HG03045 (cell line): ENCODE data around the gene JARID2.
"Not testable (repeated sequence)": the region's sequence is repeated elsewhere in the genome, so short reads cannot be mapped to it uniquely, and the experiment has no call there.

Experiments
- ATAC-seq: cut with Tn5 transposase; IDR thresholded peaks from one replicate; pipeline ENCODE4 v1.9.1; 2021; ENCODE audit warnings: mild to moderate bottlenecking, moderate library complexity; ENCODE audit not compliant: unreplicated experiment

The JARID2 gene

DNA sequence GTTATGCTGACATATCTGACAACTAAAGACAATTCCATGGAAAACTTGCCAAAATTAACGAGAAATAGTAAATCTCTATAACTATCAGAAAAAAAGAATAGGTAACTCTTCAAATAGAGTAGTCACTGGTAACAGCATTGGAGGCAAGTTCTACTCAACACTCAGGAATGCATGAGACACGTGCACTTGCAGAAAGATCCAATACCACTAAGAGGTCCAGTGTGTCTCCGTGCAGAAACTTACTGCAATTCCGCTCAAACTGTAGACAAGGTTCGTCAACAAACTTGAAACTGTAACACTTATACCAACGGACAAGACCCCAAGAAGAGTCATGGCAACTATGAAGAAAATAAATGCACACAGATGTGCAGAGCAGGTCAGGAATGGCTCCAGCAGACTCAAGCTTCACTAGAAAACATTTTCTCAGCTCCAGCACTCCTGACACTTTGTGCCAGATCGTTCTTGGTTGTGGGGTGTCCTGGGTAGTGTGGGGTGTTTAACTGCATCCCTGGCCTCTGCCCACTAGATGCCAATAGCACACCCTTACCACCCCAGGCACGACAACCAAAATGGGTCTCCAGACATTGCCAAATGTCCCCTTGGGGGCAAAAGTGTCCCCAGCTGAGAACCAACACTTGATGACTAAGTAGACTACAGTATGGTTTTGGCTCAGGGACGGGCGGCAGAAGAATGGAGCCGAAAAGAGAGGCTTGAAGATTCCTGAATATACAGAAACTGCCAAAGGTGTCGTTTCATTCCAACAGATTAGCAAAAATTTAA is 282.2 kb downstream of the JARID2 start:
- ATAC-seq, result no peak

DNA sequence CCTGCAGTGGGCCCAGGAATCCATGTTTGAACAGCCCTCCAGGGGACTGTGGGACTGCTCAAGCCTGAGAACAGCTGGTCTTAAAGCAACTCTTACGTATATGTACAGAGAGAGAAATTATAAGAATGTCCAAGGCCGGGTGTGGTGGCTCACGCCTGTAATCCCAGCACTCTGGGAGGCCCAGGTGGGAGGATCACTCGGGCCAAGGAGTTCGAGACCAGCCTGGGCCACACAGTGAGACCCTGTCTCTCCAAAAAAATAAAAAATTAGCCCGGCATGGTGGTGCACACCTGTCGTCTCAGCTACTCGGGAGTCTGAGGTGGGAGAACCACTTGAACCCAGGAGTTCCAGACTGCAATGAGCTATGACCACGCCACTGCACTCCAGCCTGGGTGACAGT is 283.0 kb downstream of the JARID2 start:
- no peak for ATAC-seq

DNA sequence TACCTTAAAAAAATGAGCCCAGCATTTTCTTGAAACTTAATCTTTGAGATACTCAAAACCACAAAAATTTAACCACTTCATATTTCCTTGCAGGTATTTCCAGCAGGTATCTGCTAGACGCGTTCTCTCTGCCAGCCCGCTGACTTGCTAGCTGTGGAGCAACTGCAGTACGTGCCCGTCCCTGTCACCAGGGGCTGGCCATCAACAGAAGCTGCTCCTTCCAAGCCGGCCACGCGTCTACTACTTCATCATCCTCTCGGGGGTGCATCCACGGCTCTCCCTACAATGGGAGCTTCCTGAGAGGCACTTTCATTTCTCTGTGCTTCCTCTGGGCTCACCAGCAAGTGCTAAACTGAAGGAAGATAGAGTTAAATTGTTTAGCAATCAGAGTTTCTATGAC is 284.5 kb downstream of the JARID2 start:
- no peak for ATAC-seq

DNA sequence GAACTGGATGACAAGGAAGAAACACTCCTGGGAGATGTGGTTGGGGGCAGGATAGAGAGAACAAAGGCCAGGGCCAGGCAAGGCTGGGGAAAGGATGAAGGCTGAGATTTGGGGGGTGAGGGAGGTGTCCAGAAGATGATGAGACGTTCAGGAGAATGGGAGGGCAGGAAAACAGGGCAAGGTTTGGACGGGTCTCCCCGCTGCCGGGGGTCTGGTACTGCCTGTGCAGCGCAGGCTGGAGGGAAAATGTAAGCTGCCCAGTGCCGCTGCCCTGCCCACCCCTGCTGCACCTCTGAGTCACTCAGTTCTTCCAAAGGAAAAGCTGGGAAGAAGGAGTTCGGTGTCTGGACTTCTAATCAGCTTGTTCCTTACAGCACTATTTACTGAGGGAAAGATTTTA is 286.1 kb downstream of the JARID2 start:
- no peak for ATAC-seq

DNA sequence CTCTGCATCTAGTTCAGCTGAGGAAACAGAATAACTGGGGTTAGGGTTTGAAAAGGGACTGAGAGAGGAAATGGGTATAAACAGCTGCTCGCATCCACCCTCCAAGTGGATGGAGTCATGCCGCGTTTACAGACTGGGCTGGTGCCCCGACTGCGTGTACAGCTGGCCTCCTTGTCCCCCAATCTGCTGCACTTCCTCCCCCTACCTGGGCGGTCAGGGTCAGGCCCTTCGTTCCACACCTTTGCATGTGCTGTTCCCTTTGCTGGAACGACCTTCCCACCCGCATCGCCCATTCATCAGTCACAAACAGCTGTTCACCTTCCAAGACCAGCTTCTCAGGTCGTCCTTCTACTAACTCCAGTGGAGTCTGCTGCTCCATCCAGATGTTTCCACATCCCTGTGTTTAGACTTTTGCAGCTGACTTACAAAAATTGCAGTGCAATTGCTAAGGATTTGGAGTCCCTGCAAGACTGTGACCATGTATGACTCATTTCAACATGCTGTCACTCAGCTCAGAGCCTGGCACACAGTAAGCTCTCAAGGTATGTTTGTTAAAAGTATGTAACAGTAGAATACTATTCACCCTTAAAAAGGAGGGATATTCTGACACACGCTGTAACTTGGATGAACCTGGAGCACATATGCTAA is 287.6 kb downstream of the JARID2 start:
- ATAC-seq, result no peak

DNA sequence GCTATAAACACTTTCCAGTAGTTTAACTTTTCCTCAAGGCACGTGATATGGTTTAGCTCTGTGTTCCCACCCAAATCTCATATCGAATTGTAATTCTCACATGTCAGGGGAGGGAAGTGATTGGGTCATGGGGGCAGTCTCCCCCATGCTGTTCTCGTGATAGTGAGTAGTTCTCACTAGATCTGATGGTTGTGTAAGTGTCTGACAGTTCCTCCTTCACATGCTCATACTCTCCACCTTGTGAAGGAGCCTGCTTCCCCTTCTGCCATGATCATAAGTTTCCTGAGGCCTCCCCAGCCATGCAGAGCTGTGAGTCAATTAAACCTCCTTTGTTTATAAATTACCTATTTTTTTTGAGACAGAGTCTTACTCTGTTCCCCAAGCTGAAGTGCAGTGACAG is 289.1 kb downstream of the JARID2 start:
- no peak for ATAC-seq

DNA sequence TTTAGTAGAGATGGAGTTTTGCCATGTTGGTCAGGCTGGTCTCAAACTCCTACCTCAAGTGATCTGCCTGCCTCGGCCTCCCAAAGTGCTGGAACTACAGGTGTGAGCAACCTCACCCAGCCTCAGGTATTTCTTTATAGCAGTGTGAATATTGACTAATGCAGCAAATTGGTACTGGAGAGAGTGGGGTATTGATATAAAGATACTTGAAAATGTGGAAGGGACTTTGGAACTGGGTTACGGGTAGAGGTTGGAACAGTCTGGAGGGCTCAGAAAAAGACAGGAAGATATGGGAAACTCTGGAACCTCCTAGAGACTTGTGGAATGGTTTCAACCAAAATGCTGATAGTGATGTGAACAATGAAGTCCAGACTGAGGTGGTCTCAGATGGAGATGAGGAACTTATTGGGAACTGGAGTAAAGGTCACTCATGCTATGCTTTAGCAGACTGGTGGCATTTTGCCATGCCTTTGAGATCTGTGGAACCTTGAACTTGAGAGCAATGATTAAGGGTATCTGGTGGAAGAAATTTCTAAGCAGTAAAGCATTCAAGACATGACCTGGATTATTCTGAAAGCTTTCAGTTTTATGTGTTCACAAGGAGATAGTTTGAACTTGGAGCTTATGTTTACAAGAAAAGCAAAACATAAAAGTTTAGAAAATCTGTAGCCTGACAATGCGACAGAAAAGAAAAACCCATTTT is 289.8 kb downstream of the JARID2 start:
- ATAC-seq, result no peak

DNA sequence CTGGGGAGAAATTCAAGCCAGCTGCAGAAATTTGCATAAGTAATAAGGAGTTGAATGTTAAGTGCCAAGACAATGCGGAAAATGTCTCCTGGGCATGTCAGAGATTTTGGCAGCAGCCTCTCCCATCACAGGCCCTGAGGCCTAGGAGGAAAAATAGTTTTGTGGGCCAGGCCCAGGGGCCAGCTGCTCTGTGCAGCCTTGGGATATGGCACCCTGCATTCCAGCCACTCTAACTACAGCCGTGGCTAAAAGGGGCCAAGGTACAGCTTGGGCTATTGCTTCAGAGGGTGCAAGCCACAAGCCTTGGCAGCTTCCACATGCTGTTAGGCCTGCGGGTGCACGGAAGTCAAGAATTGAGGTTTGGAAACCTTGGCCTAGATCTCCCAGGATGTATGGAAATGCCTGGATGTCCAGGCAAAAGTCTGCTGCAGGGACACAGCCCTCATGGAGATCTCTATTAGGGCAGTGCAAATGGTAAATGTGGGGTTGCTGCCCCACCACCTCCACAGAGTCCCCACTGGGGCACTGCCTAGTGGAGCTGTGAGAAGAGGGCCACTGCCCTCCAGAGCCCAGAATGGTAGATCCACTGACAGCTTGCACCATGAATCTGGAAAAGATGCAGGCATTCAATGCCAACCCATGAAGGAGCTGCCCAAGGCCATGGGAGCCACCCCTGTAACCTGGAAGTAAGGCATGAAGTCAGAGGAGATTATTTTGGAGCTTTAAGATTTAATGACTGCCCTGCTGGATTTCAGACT is 290.5 kb downstream of the JARID2 start:
- no peak for ATAC-seq

DNA sequence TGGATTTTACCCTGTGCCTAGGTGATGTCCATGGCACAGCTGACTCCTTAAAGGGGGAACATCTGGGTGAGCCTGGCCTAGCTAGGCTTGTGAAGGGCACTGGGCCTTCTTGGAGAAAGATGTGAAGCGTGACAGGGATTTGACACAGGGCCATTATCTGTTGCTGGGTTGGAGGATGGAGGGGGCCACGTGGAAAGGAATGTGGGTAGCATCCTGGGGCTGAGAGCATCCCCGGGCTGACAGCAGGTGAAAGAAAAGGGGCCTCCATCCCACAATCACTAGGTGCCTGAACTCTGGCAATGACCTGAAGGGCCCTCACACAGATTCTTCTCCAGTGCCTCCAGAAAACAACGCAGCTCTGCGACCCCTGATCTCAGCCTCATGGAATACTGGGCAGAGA is 292.2 kb downstream of the JARID2 start:
- ATAC-seq, result no peak

DNA sequence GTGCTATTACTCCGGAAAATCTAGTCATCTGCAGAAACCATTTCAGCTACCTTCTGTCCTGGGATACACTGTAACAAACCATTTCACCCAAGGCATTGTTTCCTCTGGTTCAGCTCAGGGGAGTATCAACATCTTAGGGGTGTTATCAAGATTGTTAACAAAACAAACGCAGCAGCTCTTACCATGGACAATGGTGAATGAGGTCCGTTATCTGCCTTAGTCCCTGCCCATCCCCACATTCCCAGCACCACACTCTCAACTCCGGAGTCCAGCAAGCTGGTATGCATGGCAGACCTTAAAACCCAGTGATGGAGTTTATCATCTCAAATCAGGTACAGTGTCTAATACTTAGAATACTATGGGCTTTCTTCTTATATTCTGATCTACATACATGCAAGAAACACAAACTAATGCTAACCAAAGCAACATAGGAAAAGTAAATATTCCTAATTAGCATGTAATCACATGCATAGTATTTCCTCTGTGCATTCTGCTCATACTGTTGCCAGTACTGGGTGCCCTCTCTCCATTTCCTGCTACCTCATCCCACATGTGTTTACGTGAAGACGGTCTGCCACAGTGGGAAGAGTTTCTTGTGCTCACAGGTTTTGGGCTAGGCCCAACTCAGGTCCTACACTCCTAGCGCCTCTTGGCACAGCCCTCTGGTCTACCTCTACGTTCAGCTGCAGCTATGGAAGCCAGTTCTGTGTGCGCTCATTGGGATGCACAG is 293.1 kb downstream of the JARID2 start:
- no peak for ATAC-seq

DNA sequence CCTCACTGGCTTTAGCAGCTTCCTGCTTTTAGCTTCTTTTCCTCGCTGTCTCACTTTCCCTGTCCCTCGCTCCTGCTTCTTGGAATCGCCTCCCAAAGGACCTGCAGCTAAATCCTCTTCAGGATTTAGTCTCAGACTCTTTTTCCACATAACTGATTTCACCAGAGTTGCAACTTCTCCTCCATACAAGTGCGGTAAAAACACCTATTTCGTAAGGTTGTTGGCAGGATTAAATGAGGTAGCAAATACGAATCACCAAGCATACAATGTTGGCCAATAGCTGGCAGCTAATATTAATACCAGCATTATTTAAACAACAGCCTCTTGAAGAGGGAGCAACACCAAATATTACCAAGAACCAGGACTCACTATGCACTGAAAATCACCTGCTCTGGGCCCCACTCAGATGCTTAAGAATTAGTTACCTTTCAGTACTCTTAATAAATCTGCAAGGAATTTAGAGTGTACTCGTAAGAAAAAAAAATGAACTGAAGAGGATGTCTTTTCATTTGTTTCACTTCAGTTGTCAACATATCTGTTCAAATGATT is 293.9 kb downstream of the JARID2 start:
- no peak for ATAC-seq

DNA sequence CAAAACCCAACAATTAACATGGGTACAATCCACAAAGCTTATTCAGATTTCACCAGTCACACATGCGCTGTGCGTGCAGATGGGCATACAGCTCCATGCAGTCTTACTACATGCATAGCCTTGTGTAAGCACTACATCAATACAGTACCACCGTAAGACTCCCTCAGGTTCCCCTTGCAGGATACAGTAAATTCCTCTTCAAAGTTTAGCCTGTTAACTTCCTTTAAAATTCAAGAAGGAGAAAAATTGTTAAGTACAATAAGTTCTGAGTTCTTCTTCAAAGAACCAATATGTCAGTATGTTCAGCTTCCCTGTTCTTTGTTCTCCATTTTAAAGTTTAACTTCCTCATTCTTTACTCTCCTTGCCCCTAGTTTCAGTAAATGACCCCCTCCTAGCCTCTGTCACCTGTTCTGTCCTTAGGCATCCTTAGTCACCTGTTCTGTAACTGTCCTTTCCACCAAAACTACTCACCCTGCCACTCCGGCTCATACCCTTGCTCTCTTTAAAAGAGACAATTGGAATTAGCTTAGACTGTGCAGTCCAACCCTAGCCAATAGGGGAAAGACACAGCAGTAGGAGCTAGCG is 297.6 kb downstream of the JARID2 start:
- not testable (repeated sequence) for ATAC-seq

DNA sequence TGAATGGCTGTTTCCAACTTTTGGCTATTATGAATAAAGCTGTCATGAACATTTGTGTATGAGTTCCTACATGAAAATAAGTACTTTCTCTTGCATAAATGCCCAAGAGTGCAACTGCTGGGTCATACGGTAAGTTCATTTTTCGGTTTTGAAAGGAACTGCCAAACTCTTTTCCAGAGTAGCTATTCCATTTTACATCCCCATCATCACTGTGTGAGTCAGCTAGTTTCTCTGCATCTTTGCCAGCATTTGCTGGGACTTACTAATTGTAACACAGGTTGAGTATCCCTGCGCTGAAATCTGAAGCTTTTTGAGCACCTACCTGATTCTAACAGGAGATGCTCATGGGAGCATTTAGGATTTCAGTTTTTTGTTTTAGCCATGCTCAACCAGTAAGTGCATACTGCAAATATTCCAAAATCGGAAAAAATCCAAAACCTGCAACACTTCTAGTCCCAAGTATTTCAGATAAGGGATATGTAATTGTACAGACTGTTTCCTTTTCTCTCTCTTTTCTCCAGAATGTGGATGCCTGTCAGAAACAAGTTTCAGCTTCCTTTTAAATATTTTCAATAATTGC is 298.5 kb downstream of the JARID2 start:
- ATAC-seq, result no peak

DNA sequence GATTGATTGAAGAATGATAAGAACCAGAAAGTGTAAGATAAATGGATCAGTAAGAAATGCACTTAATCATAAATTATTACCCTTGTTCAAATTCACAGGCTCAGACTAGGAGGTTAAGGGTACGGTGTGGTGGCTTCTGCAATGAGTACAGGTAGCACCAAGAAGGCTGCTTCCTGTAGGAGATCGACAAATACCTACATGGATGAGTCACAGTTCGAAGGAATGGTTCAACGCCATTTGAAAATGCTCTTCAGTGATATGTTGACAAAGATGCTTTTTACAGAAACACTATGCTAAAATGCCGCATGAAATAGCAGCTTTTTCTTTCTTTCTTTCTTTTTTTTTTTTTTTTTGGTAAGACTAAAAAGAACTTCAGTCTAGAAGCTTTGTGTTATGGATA is 300.7 kb downstream of the JARID2 start:
- no peak for ATAC-seq

DNA sequence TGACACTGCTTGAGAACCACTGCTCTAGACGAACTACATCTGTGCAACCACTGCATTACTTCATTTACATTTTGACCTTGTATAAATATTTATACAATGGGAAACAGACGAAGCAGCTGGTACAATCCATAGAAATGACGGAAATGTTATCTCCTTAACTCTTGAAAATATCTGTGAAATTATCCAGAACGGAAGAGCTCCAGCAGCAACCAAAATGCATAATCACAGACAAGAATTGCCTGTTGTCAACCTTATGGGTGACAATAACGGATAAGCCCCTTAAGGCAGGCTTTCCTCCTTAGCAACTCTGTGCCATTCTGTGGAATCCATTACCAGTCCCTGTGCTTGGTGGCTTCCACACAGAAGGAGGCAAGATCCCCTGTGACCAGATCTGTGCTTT is 301.5 kb downstream of the JARID2 start:
- no peak for ATAC-seq

DNA sequence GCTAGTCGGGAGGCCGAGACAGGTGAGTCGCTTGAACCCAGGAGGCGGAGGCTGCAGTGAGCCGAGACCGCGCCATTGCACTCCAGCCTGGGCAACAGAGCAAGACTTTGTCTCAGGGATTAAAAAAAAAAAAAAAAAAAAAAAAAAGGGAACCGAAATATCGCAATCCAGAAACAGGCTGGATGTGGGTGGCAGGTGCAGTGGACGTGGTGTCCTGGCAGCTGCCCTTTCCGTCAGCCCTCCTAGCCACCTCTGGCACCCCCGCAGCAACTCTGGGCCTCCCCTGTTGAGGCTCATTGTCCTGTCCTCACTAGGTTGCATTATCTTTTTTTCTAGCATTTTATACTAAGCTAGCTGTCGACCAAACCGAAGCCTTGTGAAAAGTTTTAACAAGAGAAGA is 303.5 kb downstream of the JARID2 start:
- ATAC-seq, result no peak

DNA sequence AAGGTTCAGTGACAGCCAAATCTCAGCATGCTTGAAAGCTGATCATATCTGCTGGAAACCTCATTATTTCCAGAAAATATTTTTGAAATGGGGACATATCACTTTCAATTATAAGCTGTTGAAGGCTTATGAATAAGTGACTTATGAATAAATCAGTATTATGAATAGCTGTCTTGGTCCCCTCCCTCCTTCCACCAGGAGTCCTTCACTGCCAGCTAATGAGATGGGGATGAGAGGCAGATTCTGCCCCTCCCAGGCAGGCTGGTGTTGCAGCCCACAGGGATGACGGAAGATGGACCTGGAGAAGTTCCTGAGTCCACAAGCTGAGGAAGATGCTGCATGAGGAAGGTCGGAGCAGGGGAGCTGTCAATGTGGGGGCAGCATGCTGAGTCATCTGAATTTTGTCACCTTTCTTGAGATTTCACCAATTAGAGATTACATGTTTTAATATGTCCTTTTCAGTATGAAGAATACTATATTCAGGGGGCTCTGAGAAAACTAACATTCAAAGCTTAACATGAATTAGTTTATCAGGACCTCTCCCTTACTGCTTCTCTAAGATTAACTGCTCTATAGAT is 304.8 kb downstream of the JARID2 start:
- no peak for ATAC-seq

DNA sequence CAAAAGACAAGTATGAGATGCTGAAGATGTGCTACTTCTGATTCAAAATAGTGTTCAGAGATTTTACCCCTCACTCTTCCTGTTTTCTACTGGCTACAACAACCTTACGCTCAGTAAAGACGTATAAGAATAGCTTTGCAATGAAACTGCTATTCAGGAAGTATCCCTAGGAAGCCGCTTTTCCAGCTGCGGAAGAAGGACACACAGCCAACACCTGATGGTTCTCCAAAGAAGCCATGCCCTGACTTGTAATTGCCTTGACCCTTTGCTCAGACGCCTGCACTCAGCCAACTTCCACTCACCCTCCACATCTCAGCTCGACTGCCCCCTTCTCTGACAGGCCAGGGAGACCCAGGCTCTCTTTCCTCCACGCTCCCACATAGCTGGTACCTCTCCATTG is 305.4 kb downstream of the JARID2 start:
- ATAC-seq, result no peak

DNA sequence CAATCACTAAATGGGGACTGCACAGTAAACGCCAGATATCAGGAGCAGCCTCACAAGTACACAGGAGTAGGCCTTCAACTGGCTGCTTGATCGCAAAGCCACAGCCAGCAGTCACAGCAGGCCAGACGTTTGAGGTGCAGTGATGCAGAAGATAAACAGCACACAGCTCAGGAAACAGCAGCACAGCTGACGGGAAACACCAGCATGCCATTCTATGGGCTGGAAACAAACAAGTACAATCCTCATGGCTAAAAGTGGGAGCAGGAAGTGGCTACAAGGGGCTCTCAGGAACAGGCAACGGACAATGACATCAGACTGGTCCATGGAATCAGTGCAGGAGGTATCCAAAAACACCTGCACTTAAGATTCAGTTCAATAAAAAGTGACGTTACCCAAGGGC is 305.9 kb downstream of the JARID2 start:
- ATAC-seq, result no peak
